Activated CD4-positive, alpha-beta T cell treated with anti-CD3 and anti-CD28 coated beads for 48 hours (primary cell): ENCODE measurements around the gene MSI2.

Experiments used
- DNase-seq: peaks from one replicate; pipeline ENCODE4 v3.0.0-alpha.2; 2020

The MSI2 gene

DNA sequence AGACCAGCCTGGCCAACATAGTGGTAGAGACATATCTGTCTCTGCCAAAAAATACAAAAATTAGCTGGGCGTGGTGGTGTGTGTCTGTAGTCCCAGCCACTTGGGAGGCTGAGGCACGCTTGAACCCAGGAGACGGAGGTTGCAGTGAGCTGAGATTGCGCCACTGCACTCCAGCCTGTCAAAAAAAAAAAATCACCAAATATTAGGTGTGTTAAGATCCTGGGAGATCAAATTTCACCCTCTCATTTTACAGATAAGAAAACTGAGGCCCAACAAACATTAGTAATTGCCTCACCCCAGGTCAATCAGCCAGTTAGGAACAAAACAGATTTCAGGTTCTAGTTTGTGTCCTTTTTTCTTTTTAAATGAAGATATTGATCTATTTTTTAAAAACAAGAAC, 116.7 kb downstream of the MSI2 start:
- no peak for DNase-seq

DNA sequence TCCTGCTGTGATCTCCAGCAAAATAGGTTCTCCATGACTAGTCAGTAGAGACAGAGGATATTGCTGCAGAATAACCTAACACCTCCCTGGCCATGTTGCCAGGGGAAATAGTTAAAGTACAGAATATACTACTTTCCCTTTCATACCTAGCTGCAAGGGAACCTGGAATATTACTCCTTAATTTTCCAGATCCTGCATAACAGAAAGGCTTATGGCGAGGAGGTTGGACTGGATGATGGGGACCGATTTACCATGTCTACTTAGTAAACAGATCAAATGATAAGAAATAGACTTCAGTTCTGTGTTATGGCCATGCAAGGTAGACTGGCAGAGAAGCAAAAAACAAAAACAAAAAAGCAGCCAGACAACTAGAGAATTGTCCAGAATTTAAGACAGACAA, 117.4 kb downstream of the MSI2 start:
- no peak for DNase-seq

DNA sequence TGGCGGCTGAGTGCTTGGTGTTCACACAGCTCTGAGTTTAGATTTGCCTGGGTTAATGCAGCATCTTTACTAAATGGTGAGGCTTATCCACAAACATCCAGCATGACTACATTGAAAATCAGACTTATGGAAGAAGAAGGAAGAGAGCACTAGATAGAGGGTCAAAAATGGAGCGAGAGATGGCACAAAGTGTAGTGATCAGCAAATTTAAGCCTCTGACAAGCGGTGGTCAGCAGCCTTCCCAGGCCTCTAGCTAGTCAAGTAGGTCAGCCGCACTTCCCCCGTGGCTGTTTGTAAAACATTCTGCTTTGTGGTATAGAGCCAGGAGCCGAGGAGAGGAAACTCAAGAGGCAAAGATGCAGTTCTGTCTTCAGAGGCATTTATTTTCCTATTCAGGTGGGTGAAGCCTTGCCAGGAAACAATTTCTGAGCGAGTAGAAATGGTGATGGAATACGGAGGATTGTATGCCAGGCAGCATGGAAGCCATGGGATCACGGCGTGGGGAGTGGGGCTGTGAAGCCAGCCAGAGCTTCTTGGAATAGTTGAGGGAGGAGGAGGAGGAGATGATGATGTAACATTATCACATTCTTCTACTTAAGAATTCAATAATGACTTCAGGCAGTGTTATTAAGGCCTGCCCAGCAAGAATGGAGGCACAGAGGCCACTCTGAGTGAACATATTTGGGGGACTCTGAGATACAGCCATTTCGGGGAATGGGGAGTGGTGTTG, 118.9 kb downstream of the MSI2 start:
- DNase-seq: no peak

- DNase-seq: no peak
These were observed 119.5 kb downstream of the MSI2 start for GRCh38 chr17:57375770-57376225.

DNA sequence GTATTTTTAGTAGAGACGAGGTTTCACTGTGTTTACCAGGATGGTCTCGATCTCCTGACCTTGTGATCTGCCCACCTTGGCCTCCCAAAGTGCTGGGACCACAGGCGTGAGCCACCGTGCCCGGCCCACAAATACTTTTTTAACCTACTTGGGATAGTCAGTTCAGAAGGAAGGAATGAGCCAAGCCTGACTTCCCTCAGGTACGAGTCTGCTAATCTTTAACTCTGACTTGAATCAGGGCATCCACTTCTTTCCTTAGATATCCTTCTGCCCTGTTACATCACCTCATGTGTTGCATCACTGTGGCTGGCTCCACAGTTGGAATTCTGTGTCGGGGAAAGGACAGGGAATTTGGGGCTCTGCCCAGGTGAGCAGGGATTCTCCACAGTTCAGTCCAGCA, 120.8 kb downstream of the MSI2 start:
- DNase-seq: no peak

DNA sequence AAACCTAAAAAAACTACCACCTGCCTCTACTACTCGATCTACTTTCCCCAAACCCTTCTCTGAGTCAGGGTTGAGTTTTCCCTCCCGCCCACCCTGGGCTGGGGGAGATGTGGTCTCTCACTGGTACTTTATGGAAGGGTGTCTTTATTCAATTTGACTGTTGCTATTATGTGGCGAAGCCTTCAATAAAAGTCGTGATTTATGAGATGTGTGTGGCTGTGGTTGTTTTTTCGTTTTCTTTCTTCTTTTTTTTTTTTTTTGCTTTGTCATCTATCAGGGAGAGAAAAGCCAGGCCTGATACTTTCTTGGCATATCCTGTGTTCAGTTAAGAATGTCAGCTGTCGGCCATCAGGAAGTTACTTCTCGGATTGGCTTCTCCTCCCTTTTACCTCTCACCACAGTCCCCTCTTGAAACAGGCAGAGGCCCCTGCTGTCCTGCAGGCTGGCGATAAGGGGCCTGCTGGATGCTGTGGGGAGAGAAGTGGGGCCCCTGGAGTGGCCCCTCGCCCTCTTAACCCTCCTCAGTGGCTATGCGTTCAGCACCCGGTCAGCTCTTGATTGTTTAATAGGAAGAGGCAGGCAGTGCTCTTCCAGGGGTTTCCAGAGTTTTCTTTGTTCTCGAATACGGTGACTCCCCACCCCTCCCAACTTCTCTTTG, 123.0 kb downstream of the MSI2 start:
- DNase-seq: peak; percentile 38

GRCh38 chr17:57379895-57380434, 123.6 kb downstream of the MSI2 start:
- DNase-seq: no peak

- DNase-seq: no peak
These were observed 125.2 kb downstream of the MSI2 start for GRCh38 chr17:57381498-57381897.

DNA sequence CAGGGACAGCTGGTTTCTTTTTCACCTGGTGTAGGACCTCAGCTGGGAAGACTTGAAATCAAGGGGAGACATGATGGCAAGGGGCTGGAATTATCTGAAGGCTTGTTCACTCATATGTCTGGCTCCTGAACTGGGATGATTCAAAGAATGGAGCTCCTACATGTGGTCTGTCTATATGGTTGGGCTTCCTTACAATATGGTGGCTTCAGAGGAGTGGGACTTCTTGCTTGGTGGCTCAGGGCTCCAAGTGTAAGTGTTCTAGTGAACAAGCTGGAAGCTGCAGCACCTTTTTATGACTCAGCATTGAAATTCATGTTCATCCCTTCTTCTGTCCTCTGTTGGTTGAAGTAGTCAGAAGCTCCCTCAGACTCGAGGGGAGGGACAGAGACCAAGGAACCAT, 127.9 kb downstream of the MSI2 start:
- DNase-seq: no peak

DNA sequence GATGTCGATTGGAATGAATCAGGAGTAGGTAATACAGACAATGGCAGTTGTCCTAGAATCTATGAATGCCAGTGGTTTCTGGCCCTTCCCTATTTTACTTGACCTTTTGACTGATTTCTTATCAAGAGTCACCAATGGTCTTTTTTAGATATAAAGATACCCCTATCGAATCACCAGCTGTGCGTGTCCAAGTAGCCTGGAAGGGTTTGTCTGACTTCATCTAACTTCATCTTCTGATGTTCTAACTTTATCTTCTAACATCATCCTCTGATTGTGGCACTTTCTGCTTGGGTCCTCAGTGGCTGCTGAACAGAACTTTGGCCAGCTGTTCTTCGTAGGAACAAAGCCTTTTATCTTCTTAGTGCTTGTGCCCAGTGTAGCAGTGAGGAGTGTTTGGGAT, 129.7 kb downstream of the MSI2 start:
- no peak for DNase-seq

- DNase-seq: no peak
These were observed 131.3 kb downstream of the MSI2 start for GRCh38 chr17:57387575-57387974.

GRCh38 chr17:57388131-57388725, 131.9 kb downstream of the MSI2 start:
- DNase-seq: no peak

DNA sequence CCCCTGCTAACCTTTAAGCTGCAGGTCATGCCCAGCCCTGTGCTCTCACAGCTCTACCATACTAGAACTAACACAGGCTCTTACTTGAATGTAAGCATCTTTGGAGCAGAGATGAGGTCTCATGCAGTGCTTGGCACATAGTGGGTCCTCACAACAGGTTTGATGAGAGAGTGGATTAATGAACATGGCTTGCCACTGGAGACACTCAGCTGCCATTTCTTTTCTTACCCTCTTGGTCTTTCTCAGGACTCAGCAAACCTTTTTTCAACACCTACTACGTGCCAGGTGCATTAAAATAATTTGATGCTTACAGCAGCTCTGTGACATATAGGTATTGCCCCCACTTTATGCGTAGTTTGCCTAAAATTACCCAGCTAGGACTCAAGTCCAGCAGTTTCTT, 133.2 kb downstream of the MSI2 start:
- no peak for DNase-seq

DNA sequence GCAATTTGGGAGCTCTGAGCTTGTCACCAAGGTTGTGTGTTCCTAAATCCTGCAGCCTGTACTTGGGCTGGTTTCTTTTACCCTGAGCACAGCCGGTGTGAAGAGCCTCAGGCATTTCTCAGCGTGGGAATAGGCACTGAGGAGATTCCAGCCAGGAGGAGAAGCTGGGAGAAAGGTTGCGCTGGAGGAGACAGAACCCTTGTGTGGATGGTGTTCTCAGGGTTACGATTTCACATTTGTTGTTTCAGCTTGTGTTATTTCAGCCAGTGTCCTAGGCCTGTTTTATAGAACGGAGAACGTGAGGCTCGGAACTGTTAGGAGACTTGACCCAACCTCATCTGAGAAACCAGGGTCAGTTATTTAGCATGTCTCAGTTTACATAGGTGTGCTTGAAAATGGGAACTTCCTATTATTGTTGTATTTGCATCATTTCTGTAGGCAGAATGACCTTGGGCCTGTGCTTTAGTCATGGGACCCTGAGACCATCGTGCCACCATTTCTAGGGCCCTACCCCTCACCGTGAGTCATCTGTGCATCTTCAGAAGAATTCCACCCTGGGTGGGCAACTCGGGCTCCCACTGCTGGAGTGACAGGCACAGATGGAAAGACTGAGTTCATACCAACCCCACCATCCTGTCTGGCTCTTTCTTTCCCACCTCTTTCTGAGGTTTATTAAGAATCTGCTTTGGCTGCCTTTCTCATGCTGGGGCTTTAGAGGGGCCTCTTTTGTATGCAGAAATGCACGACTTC, 134.9 kb downstream of the MSI2 start:
- no peak for DNase-seq

GRCh38 chr17:57391857-57392471, 135.6 kb downstream of the MSI2 start:
- DNase-seq: no peak

GRCh38 chr17:57393368-57393767, 137.0 kb downstream of the MSI2 start:
- no peak for DNase-seq

GRCh38 chr17:57394375-57394774, 138.1 kb downstream of the MSI2 start:
- no peak for DNase-seq

- DNase-seq: no peak
These were observed 139.5 kb downstream of the MSI2 start for GRCh38 chr17:57395721-57396321.

DNA sequence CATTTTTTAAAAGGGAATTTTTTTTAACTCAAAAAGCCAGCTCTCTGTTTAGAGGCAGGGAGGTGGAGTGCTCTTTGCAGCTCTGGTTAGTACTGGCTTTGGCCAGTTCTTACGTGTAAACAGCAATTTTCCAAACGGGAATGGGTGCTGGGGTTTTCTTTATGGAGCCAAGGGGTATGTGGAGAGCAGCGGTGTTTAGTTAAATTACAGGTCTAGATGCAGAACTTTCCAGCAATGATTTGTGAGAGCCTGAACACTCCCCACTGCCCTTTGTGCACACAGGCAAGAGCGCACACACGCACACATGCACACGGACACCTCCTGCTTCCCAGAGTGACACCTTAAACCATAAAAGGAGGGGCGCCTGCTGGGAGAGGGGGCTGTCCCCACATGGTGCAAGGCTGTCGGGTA, 140.2 kb downstream of the MSI2 start:
- no peak for DNase-seq

GRCh38 chr17:57397402-57397801, 141.1 kb downstream of the MSI2 start:
- DNase-seq: no peak

DNA sequence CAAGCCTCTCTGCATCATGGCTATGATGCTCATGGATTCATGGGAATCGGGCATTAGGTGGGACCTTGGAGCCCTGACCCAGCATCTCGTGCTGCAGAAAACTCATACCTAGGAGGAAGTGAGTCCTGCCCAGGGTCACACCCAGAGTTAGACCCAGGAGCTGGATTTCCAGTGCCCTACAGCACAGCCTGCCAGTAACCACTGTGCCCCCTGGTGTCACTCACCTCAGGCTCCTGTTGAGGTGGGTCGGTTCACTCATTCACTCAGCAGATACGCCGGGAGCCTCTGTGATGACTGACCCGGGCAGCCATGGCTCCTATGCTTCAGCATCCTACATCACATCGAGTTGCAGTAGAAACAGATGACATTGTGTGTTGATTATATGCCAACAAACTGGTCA, 143.4 kb downstream of the MSI2 start:
- no peak for DNase-seq

DNA sequence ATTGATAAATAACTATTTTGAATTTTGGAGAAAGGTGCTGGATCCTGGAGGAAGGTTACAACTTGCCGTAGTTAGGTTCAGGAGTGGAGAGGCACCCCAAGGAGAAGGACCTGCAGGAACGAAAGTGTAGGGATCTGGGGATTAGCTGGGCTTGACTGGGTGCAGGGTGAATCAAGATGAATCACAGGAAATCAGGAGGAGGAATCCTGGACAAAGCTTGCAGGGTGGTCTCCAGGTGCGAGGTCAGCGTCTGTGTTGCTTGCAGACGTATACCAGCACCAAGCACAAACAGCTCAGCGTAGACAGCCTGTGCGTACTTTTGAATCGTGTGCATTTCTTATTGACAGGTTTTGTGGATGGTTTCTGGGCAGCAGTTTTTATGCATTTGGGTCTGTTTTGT, 144.3 kb downstream of the MSI2 start:
- DNase-seq: no peak
